GM21786 (cell line): ENCODE data around the gene HAVCR2.

Experiments
- ATAC-seq: cut with Tn5 transposase; IDR thresholded peaks from one replicate; pipeline ENCODE4 v1.9.1; 2021; ENCODE audit not compliant: unreplicated experiment

HAVCR2 gene

DNA sequence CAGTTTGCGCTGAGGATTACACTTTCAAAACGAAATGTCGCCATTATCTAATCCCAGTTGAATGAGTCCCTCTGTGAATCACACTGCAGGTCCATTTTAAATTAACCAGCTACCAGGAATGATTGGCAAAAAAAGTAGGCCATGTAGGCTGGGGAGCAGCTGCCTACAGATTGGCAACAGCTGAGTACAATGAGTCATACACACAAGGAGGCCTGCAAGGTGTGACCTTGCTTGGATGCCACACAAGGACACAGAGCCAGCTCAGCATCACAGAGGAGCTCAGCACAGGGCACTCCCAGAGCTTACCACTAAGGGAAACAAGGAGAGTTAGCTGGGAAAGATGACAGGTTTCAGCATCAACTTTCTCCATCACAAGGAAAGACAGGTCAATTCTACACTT, 62.8 kb downstream of the HAVCR2 start:
- ATAC-seq: no peak

- ATAC-seq: no peak
Observed at GRCh38 chr5:157045601-157046000, 63.2 kb downstream of the HAVCR2 start.

DNA sequence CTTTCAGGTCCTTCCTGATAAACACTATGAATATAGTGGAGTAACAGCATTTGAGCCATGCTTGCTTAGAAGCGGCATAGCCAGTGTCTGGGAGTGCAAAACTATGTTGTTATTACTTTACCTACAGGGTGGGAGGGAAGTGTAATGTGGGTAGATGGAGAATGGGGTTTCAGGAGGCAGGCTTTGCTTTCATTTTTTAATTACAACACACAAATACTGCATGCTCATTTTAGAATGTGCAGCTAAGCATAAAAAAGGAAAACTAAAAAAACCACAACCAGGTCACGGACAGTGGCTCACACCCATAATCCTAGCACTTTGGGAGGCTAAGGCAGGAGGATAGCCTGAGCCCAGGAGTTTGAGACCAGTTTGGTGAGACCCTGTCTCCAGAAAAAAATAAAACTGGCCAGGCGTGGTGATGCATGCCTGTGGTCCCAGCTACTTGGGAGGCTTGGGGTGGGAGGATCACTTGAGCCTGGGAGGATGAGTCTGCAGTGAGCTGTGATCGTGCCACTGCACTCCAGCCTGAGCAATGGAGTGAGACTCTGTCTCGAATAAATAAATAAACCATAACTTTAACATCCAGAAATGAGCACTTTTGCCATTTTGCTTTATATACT, 70.2 kb downstream of the HAVCR2 start:
- ATAC-seq: peak; percentile 54
